HG03095 (cell line): ENCODE measurements around the gene SSBP4.

Experiments used
- ATAC-seq: cut with Tn5 transposase; IDR thresholded peaks from one replicate; pipeline ENCODE4 v1.9.1; 2021; ENCODE audit warnings: moderate library complexity; ENCODE audit not compliant: unreplicated experiment

The SSBP4 gene

DNA sequence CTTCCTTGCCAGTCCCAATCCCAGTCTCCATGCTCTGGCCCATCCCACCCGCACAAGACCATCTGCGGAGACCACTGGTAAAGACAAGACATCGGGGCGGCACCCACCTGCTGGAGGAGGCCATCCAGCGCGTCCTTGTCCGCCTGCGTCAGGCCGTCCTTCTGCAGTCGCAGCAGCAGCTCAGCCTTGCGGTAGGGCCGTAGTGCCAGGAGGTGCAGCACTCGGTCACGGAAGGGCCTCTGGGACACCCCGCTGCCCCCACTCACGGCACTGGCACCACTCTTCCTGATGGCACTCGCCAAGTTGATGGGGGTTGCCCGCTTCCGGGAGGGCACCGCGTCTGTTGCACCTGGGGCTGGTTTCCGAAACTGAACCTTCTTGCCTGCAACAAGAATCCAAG lies 42.3 kb downstream of the SSBP4 start:
- no peak for ATAC-seq

DNA sequence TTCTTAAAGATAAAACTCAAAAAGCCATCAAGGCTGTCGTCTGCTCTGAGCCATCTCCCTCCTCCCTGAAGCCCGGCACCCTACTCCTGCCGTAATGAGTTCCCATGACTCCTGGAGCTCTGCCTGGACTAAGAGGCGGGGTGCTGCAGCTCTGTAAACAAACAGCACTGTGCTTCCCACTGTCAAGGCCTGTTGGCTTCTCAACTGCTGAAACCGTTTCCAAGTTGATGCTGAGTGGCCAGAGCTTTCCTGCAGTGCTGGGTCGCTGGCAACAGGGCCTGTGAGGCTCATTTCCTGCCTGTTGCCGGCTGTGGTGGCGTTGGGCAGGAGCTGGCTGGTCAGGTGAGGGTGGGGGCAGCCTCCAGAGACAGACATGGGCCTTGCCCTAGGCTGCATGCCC lies 45.4 kb downstream of the SSBP4 start:
- ATAC-seq = no peak

DNA sequence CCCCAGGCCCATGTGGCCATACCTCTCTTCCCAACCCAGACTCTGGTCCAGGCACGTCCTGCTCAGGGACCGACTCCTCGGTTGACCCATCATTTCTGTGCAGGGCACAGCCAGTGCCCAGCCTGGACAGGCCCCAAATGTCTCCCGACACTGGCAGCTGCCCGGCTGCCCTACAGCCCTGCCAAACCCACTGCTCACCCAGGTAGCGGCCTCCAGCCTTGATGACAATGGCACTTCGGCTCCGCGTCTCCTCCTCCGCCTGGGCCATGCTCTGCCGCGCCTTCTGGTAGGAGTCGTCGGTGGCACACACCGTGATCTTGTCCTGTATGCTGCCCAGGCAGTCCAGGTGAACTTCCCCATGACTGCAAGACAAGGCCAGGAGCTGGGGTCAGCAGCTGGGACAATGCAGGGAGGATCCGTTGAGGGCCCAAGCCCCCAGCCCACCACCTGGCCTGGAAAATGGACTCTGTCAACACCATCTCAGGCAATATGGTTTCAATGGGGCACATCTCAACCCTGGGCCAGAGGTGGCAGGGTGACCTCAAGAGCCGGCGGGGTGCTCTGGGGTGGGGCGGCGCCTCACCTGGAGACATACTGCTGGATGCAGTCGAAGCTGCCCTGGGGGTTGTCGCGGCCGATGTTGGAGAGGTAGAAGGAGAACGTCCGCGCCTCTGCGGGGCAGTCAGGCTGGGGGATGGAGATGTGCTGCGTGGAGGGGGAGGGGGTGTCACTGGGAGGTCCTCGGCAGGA lies 46.2 kb downstream of the SSBP4 start:
- no peak for ATAC-seq

DNA sequence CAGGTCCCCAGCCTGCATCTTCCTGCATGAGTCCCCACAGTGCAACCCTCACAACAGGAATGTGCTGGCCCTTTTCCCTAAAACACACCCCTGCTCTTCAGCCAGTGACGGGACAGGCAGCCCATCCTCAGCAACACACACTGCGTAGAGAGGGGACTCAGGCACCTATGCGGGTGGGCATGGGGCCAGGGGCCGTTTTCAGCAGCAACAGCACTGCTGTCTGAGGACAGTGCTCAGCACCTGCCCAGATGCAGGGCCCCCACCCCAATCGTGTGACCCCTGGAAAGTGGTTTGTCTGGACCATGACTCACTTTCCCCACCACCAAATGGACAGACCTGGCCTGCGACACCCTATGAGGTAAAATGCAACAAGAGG lies 46.8 kb downstream of the SSBP4 start:
- no peak for ATAC-seq

DNA sequence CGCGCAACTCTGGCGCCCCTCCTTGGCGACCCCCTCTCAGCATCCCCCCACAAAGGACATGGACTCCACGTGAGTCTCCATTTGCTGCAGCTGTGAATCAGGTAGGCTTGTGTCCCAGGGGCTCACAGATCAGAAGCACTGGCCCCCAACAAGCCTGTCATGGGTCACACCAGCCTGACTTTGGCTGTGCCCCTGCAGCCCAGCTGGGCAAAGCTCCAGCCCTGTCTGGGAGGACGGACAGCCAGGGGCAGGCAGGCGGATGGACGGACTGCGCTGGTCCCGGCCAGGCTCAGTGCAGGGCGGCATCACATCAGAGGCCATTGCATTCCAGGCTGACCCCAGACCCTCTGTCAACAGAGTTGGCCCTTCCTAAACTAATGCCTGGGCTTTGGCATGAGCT lies 47.2 kb downstream of the SSBP4 start:
- ATAC-seq = no peak

DNA sequence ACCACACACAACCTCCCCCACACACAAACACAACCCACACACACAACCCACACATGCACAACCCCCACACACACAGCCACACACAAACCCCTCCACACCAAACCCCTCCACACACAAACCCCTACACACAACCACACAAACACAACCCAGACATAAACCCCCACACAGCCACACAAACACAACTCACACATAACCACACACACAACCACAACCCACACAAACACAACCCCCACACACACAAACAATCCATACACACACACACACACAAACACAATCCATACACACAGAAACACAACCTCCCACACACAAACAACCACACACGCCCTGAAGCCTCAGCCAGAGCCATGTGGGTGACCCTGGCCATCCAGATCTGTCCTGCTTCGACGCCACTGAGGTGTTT lies 48.8 kb downstream of the SSBP4 start:
- no peak for ATAC-seq

DNA sequence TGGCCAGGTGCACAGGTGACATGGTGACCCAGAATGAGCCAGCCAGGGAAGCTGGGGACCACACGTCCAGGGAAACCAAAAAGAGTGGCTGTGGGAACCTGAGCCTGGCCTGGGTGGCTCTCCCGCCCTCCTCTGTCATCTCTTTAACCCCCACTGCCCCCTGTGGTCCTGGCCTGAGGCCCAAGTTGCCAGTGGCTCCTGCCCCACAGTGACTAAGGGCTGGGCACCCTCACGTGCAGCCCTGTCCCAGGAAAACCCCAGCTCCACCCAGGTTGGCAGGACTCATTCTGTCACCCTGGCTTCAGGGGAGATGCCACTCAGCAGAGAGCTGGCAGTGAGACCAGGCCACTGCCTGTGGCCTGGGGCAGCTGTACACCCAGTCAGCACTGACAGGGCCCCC lies 49.3 kb downstream of the SSBP4 start:
- no peak for ATAC-seq

DNA sequence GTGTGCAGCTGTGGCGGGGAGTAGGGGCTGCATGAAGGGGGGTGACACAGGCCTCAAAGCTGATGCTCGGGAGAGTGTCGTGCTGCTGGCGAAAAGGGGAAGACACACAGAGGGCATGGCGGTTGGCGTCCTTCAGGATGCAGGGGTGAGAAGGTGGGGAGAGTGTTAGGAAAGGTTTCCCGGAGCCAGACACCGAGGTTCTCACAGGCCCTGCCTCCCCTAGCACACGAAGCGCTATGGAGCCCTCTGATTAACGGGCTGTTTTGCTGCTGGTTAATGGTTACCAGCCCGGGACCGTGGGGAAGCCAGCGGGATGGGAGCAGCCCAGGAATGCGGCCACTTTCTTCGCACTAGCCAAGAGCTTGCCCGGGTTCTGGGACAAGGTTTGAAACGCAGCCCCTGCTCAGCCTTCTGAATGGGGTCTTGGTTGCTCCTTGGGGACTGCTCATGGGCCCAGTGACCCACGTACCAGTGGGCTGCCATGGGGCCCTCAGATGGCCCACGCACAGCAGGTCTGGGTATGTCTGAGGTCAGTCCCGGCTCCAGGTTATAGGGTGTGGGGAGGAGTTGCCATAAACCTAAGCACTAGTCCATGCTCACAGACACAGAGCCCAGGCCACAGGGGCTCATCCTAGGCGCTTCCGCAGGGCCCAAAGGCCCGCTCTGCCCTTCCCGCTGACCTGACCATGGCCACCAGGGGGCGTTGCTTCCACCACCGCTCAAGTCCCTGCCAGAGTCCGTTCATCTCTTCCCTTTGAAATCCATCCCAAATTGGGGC lies 50.1 kb downstream of the SSBP4 start:
- no peak for ATAC-seq

DNA sequence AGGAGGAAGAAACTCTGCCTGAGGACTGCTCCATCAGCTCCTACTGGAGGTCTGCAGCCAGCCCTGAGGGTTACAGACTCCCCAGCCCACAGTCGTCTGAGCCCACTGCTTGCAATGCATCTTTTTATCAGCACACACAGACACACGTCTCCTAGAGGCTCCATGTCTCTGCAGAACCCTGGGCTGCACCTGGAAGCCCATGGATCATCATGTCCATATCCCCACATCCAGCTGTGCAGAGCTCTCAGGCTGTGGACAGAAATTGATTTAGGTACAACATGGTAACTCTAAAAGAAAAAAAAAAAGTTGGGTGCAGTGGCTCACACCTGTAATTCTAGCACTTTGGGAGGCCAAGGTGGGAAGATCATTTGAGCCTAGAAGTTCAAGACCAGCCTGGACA lies 51.6 kb downstream of the SSBP4 start:
- ATAC-seq = no peak

DNA sequence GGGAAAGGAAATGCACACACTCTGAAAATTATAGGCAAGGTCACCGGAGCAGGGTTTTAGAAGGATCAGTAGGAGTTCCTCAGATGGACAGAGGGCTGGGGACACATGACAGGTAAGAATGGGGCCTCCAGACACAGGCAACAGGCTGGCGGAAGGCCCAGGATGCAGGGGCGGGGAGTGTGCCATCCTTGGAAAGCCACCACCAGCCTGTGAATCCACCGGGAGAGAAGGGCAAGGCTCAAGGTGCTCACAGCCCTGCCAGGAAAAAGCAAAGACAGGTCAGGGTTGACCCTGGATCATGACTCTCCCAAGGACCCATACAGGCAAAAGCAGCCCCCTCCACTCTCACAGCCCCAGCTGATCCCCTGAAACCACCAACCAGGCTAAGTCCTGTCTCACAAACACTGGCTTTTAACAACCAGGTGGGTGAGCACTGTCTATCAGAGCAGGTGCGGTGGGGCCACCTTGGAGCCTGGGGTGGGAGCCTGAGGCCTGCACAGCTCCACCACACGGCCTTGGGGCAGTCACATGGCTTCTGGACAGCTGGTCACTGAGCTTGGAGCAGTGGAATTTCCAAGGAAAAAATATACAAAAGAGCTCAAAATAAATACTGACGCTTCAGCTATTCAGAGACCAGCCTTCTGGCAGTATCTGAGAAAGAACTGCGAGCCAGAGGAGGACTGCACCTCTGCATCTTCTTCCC lies 54.0 kb downstream of the SSBP4 start:
- ATAC-seq = no peak

DNA sequence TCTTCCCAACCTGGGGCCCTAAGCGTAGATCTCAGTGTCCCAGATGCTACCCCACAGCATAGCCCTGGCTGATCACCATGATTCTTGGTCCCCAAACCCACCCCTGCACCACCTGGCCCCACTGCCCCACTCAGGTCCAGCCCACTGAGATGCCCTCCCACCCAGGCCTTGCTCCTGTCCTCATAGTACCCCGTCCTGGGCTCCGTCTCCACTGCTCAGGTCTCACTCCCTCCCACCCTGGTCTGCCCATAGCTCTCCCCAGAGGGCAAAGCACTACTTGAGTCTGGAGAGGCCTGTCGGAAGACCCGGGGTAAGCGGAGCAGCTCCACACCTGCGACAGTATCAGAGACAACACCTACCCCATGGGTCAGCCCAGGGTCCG lies 54.5 kb downstream of the SSBP4 start:
- ATAC-seq = no peak

DNA sequence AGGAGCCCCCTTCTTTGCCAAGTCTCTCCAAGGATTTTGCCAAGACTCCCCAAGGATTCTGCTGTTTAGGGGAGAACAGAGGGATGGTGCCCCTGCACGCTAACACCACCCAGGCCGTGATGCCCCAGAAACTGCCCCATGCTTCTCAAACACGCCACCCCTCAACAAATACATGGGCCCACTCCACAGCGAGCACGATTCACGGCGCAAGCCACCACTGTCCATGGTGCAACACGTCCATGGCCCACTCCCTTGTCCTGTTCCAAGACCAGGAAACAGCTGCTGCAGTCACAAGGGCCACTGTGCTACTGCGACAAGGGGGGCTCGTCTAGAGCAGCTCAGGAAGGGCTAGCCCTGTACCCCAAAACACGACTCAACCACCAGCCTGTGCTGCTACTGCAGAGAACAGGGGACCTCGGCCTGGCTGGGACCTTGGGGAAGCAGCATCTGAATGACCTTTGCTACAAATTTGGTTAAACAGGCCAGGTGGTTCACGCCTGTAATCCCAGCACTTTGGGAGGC lies 55.2 kb downstream of the SSBP4 start:
- no peak for ATAC-seq

DNA sequence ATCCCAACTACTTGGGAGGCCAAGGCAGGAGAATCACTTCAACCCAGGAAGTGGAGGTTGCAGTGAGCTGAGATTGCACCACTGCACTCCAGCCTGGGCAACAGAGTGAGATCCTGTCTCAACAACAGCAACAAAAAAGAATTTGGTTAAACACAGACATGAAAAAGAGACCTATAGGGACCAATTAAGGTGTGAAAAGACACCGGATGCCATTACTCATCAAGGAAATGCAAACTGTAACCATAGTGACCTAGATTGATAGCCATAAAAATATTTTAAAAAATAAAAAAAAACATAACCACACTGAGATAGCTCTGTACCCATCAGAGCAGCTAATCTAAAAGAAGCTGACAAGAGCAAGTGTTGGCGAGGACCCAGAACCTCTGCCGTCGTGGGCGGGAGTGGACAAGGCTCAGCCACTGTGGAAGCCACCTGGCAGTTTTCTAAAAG lies 55.8 kb downstream of the SSBP4 start:
- no peak for ATAC-seq

DNA sequence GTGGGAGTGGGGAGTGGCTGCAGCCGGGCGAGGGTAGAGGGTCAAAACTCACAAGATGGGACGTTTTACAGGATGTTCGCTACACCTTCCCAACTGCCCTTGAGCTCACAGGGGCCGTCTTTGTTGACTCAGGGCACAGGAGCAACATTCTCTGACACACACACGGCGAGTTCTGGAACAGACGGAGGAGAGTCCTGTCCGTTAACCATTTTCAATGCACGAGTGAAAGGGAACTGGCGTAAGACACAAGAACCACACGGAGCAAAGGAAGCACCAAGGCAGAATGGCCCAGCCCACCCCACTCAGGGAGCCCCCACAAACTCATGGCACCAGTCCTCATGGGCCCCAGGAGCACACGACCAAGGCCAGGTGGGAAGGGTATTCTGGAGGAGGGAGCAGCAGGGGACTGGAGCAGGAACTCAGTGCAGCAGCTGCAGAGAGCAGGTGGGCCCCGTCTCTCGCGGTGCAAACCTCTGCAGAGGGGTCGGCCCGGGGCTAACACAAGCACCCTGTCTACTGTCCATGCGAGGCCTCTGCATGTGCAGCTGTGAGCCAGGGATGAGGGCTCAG lies 56.6 kb downstream of the SSBP4 start:
- ATAC-seq = no peak

DNA sequence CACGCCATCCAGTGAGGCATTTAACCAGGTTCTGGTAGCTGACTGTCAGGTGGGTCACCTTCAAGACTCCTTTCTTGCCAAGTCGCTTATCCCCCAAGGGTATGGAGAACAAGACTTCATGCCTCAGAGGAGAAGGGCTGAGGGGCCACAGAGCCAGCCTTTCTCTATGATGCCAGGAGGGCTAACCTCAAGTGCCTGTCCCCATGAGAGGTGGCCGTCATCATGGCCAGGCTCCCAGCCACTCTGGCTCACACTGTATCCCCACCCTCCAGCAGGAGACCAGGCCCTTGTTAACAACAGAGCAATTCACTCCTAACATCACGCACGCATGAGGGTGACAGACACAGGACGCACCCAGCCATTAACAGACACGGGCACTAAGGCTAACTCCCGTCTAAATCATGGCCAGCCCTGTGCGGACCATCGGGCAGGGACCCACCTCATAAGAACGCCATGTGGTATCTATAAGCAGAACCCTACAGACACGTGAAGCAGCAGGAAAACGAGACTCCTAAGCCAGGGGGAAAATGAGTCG lies 57.4 kb downstream of the SSBP4 start:
- no peak for ATAC-seq

DNA sequence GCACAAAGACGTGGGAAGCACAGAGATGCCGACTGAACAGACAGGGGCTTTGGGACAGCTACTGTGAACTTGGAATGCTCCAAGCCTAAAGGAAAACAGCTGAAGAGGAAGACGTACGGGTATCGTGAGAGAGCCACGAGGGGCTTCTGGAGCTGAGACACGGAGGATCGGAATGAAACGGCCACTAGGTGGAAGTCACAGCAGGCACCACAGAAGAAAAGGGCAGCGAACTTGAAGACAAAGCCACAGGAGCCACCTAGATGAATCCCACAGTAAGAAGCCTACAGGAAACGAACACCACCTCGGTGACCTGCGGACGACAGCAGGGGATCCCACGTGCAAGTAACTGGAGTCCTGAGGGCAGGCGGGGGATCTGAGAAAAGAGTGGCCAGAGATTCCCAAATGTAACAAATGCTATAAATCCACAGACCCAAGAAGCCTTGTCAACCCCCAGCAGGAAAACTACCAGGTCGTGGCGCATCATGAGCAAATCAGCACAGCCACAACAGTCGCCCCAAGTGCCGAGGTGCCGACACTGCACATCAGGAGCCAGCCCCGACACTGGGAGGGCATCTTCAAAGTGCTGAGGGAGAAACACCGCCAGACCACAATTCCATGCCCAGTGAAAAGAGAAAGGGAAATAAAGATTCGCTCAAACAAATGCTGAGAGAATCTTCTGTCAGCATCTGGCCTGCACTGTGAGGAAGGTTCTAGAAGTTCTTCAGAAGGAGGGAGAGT lies 58.0 kb downstream of the SSBP4 start:
- ATAC-seq = no peak

DNA sequence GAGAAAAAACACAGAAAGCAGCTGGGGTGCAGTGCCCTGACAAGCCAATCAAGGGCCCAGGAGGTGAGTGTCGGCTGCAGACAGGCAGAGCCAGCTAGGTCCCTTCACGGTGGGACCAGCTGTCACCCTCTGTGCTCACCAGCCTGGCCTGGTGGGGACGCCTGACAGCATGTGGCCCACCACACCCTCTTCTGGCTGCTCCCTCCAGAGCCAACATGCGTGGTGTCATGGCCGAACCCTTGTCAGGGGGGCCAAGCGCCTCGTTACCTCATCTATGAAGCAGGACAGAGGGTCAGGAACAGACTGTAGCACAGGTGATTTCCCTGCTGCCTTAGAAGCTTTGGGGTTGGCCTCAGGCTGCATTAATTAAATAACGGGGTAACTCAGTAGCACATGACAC lies 58.8 kb downstream of the SSBP4 start:
- ATAC-seq = no peak

DNA sequence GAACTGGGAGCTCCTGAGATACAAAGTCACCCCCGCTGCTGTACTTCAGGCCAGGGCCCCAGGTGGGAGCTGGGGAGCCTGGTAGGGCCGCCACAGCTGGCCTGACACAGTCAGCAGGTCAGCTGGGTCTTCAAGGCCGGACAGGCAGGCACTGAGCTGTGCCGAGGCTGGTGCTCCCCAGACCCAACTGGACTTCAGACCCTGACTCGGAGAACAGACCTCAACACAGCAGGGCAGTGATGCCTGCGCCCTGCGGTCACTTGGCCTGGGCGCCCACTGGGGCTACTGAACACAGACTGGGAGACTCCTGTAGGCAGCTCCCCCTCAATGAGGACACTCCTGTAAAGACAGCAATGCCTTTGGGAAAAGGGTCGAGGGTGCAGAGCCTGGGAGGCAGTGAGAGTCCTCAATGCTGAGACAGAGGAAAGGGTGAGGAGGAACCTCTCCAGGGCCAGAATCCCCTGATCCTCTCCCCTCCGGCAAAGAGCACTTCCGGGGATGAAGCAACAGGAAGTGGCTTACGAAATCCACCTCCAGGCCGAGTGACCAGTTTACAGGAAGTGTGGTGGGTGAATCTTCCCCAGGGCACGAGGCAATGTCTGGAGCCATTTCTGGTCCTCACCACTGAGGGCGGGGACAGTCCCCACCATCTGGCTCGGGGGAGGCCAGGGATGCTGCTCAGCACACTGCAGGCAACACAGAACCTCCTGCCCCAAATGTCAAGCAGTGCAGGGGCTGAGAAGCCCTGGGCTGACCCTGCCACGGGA lies 59.5 kb downstream of the SSBP4 start:
- ATAC-seq = peak; percentile 79

DNA sequence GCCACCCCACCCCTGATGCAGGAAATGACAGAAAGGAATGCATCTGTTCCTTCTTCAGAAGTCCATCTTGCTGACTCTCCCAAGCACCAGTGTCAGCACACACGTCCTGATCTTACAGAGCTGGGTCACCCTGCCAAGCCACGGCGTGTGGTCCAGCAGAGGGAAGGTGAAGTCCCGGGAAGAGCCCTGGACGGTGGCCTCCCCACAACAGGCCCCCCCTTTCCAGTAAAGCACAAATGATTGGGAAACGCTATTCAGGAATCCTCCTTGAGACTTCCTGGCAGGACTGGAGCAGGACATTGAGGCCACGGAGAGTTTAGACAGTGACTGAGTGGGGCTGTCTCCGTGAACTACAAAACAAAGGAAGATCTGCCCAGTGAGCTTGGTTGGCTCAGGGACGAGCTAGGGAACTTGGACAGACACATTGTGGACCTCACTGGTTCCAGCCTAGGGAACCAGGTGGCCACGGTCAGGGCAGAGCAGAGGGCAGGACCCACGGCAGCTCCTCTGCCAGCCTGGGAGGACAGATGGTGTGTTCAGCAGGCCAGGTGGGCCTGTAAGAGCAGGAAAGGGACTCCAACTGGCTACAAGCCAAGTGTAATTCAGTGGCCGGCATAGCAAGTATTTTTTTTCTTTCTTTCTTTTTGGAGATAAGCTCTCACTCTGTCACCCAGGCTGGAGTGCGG lies 61.0 kb downstream of the SSBP4 start:
- ATAC-seq = no peak
